ENCODE data around the gene EIF5.
A peak's percentile ranks its signal among the peaks of the same experiment; 100 is the strongest.

The EIF5 gene

GRCh38 chr14:103311171-103311997 is 22.7 kb upstream of the EIF5 start:
- DNase-seq, result peak; percentile 41

- peak; percentile 34 for DNase-seq
Measured at GRCh38 chr14:103312006-103312635, 21.9 kb upstream of the EIF5 start.

- no peak for DNase-seq
Measured at GRCh38 chr14:103313704-103314103, 20.3 kb upstream of the EIF5 start.

GRCh38 chr14:103314496-103315277 is 19.4 kb upstream of the EIF5 start:
- DNase-seq, result peak; percentile 39

GRCh38 chr14:103315351-103315911 is 18.6 kb upstream of the EIF5 start:
- peak; percentile 34 for DNase-seq

GRCh38 chr14:103315941-103316340 is 18.1 kb upstream of the EIF5 start:
- DNase-seq, result peak; percentile 37

- peak; percentile 44 for DNase-seq
Measured at GRCh38 chr14:103316721-103317121, 17.3 kb upstream of the EIF5 start.

GRCh38 chr14:103317251-103317650 is 16.8 kb upstream of the EIF5 start:
- no peak for DNase-seq

GRCh38 chr14:103317976-103318580 is 16.0 kb upstream of the EIF5 start:
- no peak for DNase-seq

- no peak for DNase-seq
Measured at GRCh38 chr14:103318750-103319419, 15.2 kb upstream of the EIF5 start.

GRCh38 chr14:103319422-103319821 is 14.6 kb upstream of the EIF5 start:
- DNase-seq, result no peak

GRCh38 chr14:103326078-103326477 is 8.0 kb upstream of the EIF5 start:
- no peak for DNase-seq

- DNase-seq, result no peak
Measured at GRCh38 chr14:103328941-103329340, 5.1 kb upstream of the EIF5 start.

- no peak for DNase-seq
Measured at GRCh38 chr14:103329401-103330347, 4.4 kb upstream of the EIF5 start.

GRCh38 chr14:103330536-103330935 is 3.5 kb upstream of the EIF5 start:
- DNase-seq, result no peak

- DNase-seq, result no peak
Measured at GRCh38 chr14:103332143-103332919, 1.7 kb upstream of the EIF5 start.

- DNase-seq, result peak; percentile 94
Measured at GRCh38 chr14:103334644-103335622, 896 bp downstream of the EIF5 start.

GRCh38 chr14:103336191-103336590 is 2.2 kb downstream of the EIF5 start:
- no peak for DNase-seq

GRCh38 chr14:103337794-103338193 is 3.8 kb downstream of the EIF5 start:
- no peak for DNase-seq

Data from activated effector memory CD4-positive, alpha-beta T cell treated with anti-CD3 and anti-CD28 coated beads, Interleukin-2, amount 50 U/mL, for 16 hours (primary cell).